Endometrial microvascular endothelial cells (primary cell): ENCODE measurements around the gene TUSC1. TPM values are rescaled to one million over a fixed set of nuclear protein-coding genes. Genes with fewer than 3 reads are reported as not detected.
"Not testable (repeated sequence)": the region's sequence is repeated elsewhere in the genome, so short reads cannot be mapped to it uniquely, and the experiment has no call there.

ENCODE experiments used
- in situ Hi-C: cut with HindIII; loops from 2 replicates; pipeline ENCODE4 v1.10.0; 2017; ENCODE audit warnings: low sequenced_read_pairs, low pct_unique_long_range_greater_than_20kb; ENCODE audit errors: inconsistent ontology term
- total RNA-seq: library from RNA; depleted of rRNA; stranded (reverse); fragments of >200 nt; gene quantifications from one replicate; pipeline ENCODE4 v1.2.3, GENCODE V29; 2015; ENCODE audit errors: inconsistent ontology term

TUSC1 gene
- 18.5 TPM for total RNA-seq

- in situ Hi-C loops = no loop called here
Observed at GRCh38 chr9:25678147-25678666, at the start of gene TUSC1. Gene TUSC1 (minus strand): TSS chr9:25678444. CDS start chr9:25678312, 132 bp downstream.

DNA sequence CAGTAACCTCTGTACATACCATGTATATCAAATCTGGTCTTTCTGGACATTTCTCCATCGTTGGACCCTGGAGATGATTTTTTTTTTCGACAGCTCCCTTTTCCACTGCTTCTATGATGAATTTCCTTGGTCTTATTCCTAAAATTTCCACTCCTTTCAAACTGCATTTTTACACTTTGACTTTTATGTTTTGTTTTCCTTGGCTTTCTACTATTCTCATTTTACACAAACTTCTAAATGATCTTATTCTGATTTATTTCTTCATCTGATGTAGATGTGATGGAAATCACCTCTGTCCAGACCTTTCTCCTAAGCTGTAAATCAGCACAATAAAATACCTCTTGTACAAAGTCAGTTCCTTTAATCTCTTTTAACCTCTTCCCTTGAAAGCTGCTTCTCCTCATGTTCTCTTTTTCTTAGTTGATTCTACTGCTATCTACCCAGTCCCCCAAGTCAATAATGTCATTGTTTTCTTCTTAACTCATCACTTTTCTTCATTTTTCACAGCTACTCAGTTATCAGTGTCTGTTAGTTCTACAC, 48.7 kb upstream of the TUSC1 start:
- in situ Hi-C loops = no loop called here

- in situ Hi-C loops = no loop called here
Observed at GRCh38 chr9:25724424-25724823, 46.2 kb upstream of the TUSC1 start.

DNA sequence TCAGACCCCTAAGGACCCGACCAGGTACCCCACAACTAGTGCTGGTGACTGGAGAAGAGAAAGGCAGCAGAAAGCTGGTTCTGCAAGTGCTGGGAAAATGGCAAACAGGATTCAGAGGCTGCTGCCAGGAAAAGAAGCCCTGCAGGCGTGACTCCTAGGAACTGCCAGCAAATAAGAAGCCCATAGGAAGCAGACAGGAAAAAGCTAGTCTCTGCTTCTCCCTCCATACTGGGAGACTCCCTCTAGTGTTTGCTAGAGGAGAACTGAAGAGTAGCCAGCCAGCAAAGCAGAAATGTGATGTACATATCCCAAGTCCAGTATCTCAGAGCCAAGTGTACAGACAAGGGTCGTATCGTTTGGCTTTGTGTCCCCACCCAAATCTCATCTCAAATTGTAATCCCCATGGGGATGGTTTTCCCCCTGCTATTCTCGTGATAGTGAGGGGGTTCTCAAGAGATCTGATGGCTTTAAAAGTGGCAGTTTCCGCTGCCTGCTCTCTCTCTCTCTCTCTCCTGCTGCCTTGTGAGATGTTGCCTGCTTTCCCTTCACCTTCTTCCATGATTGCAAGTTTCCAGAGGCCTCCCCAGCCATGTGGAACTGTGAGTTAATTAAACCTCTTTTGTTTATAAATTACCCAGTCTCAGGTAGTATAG, 38.1 kb upstream of the TUSC1 start:
- in situ Hi-C loops = no loop called here

DNA sequence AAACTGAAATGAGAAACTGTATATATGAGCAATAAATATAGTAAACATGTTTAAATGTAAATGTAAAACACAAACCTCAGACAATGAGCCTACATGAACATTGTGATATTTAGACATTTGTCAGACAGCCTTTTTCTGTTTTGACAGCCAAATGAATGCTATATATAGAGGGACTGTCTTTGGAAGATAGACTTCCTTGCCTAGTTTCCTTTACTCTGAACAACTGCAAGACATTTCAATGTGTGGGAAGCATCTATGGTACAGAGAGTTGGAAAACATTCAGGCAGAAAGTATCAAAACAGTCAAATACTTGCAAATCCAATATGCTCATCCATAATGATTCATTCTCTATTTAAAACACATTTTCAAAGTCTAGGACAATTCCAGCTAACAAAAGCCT, 31.7 kb upstream of the TUSC1 start:
- in situ Hi-C loops = no loop called here

DNA sequence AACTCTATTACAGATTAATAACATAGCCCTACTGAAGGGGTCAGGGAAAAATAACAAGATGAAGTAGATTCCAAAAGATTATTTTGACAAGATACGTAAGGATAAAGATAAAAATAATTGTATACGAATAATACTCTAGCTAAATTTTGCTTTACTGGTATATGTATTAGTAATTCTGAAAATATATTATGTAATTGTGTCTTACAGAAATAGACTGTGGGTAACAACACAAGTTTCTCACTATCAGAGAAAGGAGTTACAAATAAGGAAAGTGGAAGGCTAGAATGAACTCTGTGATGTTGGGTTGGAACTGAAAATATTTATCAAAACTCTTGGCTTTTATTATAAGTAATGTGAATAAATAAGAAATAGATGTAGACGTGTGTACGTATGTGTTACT, 26.6 kb upstream of the TUSC1 start:
- in situ Hi-C loops = no loop called here

- in situ Hi-C loops = no loop called here
Observed at GRCh38 chr9:25703701-25704357, 25.6 kb upstream of the TUSC1 start.

GRCh38 chr9:25702536-25702935, 24.3 kb upstream of the TUSC1 start:
- in situ Hi-C loops = no loop called here

- in situ Hi-C loops = not testable (repeated sequence)
Observed at GRCh38 chr9:25700899-25701298, 22.7 kb upstream of the TUSC1 start.

- in situ Hi-C loops = no loop called here
Observed at GRCh38 chr9:25700430-25700829, 22.2 kb upstream of the TUSC1 start.

DNA sequence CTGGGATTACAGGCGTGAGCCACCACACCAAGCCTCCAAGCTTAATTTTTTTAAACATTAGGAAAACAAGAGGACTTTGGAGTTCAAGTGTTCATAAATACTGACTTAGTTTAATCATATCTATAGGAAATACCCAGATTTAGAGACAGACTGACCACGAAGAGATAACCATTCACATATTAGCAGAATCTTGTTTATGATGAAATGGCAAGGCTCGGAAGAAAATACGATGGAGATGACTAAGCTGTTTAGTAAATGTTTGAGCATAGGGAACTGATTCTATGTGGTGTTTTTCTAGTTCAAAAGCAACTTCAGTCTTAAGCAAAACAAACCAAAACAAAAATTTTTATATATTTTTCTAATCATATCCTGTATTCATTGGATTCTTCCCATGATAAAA, 13.5 kb upstream of the TUSC1 start:
- in situ Hi-C loops = no loop called here

GRCh38 chr9:25684321-25684720, 6.1 kb upstream of the TUSC1 start:
- in situ Hi-C loops = no loop called here

GRCh38 chr9:25681266-25681665, 3.0 kb upstream of the TUSC1 start:
- in situ Hi-C loops = no loop called here

DNA sequence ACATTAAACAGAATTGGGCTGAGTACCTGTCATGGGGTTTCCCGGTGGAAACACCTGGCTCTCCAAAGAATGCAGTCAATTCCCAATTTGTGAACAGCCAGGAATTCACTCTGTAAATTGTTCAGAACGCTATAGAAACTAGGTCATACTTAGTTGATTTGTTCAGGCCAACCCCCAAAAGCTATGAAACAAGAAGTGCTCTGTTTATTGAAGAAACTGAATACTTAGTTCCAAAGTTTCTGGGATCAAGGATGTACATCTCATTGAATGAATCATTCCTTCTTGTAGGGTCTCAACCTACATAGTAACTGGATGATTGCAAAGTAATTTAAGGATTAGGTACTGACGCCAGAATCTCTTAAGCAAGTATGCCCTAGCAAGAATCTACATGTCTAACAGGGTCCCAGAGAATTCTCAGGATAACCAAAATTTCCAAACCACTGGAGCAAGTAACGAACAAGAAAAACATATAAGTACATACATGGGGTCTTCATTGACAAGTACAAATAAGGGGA, 659 bp upstream of the TUSC1 start:
- in situ Hi-C loops = no loop called here

DNA sequence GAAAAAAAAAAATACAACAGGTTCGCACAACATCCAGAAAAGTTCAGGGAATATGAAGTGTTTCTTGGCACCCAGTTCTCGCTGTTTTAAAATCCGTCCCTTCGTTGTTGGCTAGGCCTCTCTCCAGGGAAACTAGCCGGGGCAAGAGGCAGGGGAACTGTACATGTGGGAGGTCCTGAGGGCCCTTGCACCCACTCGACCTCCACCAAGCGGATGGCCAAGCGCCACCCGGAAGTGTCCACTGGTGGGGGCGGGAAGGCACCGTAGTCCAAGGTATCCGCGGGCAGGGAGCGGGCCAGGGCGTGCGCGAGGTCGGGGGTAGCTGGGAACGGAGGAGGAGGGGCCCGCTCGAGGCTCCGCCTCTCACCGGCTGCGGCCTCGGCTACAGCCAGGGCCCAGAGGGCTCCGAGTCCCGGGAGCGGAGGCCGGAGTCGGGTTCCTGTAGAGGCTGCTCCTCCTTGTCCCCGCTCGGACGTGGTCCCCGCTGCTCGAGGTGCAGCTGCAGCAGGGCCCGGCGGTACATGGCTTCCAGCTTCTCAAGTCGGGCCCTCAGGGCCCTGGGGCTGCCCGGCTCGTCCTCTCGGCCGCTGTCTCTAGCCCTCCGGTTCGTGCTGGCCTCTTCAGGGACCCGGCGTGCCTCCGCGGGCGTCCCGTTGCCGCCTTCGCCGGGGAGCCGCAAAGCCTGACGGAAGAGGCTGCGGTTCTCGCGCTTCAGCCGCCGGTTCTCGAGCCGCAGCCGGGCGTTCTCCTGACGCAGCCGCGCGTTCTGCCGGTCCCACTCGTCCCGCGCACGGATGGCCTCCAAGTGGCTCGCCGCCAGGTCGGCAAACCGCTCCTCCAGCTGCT, 720 bp downstream of the TUSC1 start:
- in situ Hi-C loops = no loop called here

- in situ Hi-C loops = not testable (repeated sequence)
Observed at GRCh38 chr9:25675858-25676257, 2.4 kb downstream of the TUSC1 start.

DNA sequence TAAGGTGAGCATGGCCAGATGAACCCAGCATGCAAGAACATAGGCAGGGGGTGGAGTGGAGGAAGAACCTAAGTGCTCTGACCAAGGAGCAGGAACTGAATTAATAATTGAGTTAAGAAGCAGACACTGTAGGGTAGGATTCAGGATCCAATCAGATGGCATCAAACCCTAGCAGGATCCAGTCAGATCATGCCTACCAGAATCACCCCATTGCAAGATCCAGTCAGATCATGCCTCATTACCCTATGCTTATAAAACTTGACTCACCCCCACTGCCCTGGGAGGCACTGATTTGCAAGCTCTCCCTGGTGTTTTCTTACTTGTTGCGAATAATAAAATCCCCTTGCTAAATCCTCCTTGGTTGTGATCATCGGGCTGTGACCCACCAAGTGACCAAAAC, 19.7 kb downstream of the TUSC1 start:
- in situ Hi-C loops = no loop called here

- in situ Hi-C loops = no loop called here
Observed at GRCh38 chr9:25654417-25654816, 23.8 kb downstream of the TUSC1 start.

GRCh38 chr9:25648116-25648515, 30.1 kb downstream of the TUSC1 start:
- in situ Hi-C loops = no loop called here
